HL-60 (cell line): ENCODE measurements around the gene ABCB9.

Experiments used
- DNase-seq, 2 experiments: peaks; one replicate each; pipeline ENCODE4 v3.0.0-alpha.2; 2010 to 2020; ENCODE audit warnings: low read depth in 1 of 2, low spot score in 1 of 2
- H3K27ac ChIP-seq: fragments of 250-450 bp; sonication (Bioruptor Pico); replicated peaks from 2 replicates; pipeline ENCODE4 v1.5.1; 2020; ENCODE audit warnings: mild to moderate bottlenecking, moderate library complexity
- H3K27me3 ChIP-seq: fragments of 250-450 bp; sonication (Bioruptor Pico); 2 replicates; pipeline ENCODE4 v1.5.1; 2021; ENCODE audit warnings: mild to moderate bottlenecking, moderate library complexity; ENCODE audit not compliant: insufficient read depth, poor library complexity, severe bottlenecking
- H3K4me3 ChIP-seq: replicated peaks from 2 replicates; pipeline ENCODE4 v1.5.1; 2011; ENCODE audit warnings: mild to moderate bottlenecking, control low read depth, low read length; ENCODE audit not compliant: insufficient read depth
- CTCF ChIP-seq: IDR thresholded peaks from one replicate; pipeline ENCODE4 v1.5.1; 2011; ENCODE audit warnings: low read length, control low read depth, inconsistent platforms; ENCODE audit not compliant: insufficient read depth
- GABPA ChIP-seq: IDR thresholded peaks from 2 replicates; pipeline ENCODE4 v1.6.1; 2012; ENCODE audit warnings: low read depth
- POLR2AphosphoS5 ChIP-seq: IDR thresholded peaks from 2 replicates; pipeline ENCODE4 v1.6.1; 2012; ENCODE audit warnings: low read depth
- REST ChIP-seq: IDR thresholded peaks from 2 replicates; pipeline ENCODE4 v1.6.1; 2012; ENCODE audit warnings: low read depth; ENCODE audit not compliant: insufficient replicate concordance
- SPI1 ChIP-seq: IDR thresholded peaks from 2 replicates; pipeline ENCODE4 v1.6.1; 2012; ENCODE audit warnings: low read depth, mild to moderate bottlenecking, borderline replicate concordance

ABCB9 gene

GRCh38 chr12:122984612-122985337, 18.5 kb upstream of the ABCB9 start:
- Histone ChIP-seq H3K4me3 (no peak overlapping the region), H3K27ac (no peak overlapping the region; the same call in 1 of the 2 replicates), H3K27me3 (no peaks in the 10 kb centered on the region)
- no peak for TF ChIP-seq POLR2AphosphoS5
- no peak for TF ChIP-seq REST
- no peak for TF ChIP-seq CTCF
- no peak for TF ChIP-seq SPI1
- TF ChIP-seq GABPA: no peak
- DNase-seq: no peak

GRCh38 chr12:122983789-122984515, 17.7 kb upstream of the ABCB9 start:
- TF ChIP-seq GABPA (no peak), CTCF (no peak), SPI1 (no peak), POLR2AphosphoS5 (no peak), REST (no peak)
- peak in 1 of 2 experiments; percentile 24 for DNase-seq
- H3K4me3 ChIP-seq: no peak overlapping the region
- H3K27ac ChIP-seq: no peak overlapping the region
- no peaks in the 10 kb centered on the region for H3K27me3 ChIP-seq

- H3K27ac ChIP-seq: no peak overlapping the region
- no peak for DNase-seq
- H3K4me3 ChIP-seq: no peak overlapping the region
- no peaks in the 10 kb centered on the region for H3K27me3 ChIP-seq
- TF ChIP-seq REST (no peak), GABPA (no peak), CTCF (no peak), POLR2AphosphoS5 (no peak)
These were observed 16.9 kb upstream of the ABCB9 start for GRCh38 chr12:122982963-122983788.
